ENCODE results near the gene ZBTB25. TPM values are rescaled to one million over a fixed set of nuclear protein-coding genes. Genes with fewer than 3 reads are reported as not detected.

ZBTB25 gene
- total and polyA plus RNA-seq, 2 donors (not counting 1 experiment from before 2014, with no cell fraction given) = 7.2 to 9.2 TPM

GRCh38 chr14:64476438-64476837, 27.2 kb downstream of the ZBTB25 start:
- TF ChIP-seq EZH2 (IDR thresholded peaks at IDR 0.05; ENCODE audit: low read length, missing control alignments) = no peak
- TF ChIP-seq CTCF (conservative IDR thresholded peaks at IDR 0.05 in 1 of 2, IDR thresholded peaks at IDR 0.05 in 1 of 2; ENCODE audit: low read depth in 1 of 2, low read length in 2 of 2) = no peak
- H3K79me2 ChIP-seq (ENCODE audit: control insufficient read depth, insufficient read depth, low read length) = no peaks in the 10 kb centered on the region
- no peak for DNase-seq (ENCODE audit: low read depth in 2 of 2)

GRCh38 chr14:64475585-64476273, 27.9 kb downstream of the ZBTB25 start:
- Histone ChIP-seq H4K20me1 (ENCODE audit: control insufficient read depth, extremely low read depth, insufficient read depth, low read length) (no peaks in the 10 kb centered on the region), H3K4me3 (replicated peaks in 1 of 4; ENCODE audit: control extremely low read depth in 1 of 4, insufficient read depth in 1 of 4, low read depth in 3 of 4, low read length in 4 of 4) (no peak overlapping the region), H3K79me2 (ENCODE audit: control insufficient read depth, insufficient read depth, low read length) (no peaks in the 10 kb centered on the region), H3K9ac (ENCODE audit: insufficient read depth, low read length) (no peak overlapping the region), H3K27me3 (ENCODE audit: control insufficient read depth, insufficient read depth, low read length) (no peaks in the 10 kb centered on the region), H3K4me2 (ENCODE audit: extremely low read depth, insufficient read depth, low read length) (no peak overlapping the region), H3K4me1 (ENCODE audit: control insufficient read depth, extremely low read depth, insufficient read depth, low read length) (no peaks in the 10 kb centered on the region), H2AFZ (ENCODE audit: low read length) (no peak overlapping the region), H3K27ac (ENCODE audit: insufficient read depth, low read length) (no peak overlapping the region), H3K36me3 (ENCODE audit: control insufficient read depth, insufficient read depth, low read length) (no peaks in the 10 kb centered on the region), H3K9me3 (ENCODE audit: control insufficient read depth, insufficient read depth, low read depth, low read length) (no peaks in the 10 kb centered on the region)
- TF ChIP-seq EZH2 (IDR thresholded peaks at IDR 0.05; ENCODE audit: low read length, missing control alignments) (no peak), CTCF (conservative IDR thresholded peaks at IDR 0.05 in 1 of 2, IDR thresholded peaks at IDR 0.05 in 1 of 2; ENCODE audit: low read depth in 1 of 2, low read length in 2 of 2) (no peak)
- no peak for DNase-seq (ENCODE audit: low read depth in 2 of 2)

More at GRCh38 chr14:64476438-64476837, 27.2 kb downstream of the ZBTB25 start:
- Histone ChIP-seq H3K27ac (ENCODE audit: insufficient read depth, low read length) (no peak overlapping the region), H3K9me3 (ENCODE audit: control insufficient read depth, insufficient read depth, low read depth, low read length) (no peaks in the 10 kb centered on the region), H4K20me1 (ENCODE audit: control insufficient read depth, extremely low read depth, insufficient read depth, low read length) (no peaks in the 10 kb centered on the region), H3K4me2 (ENCODE audit: extremely low read depth, insufficient read depth, low read length) (no peak overlapping the region), H2AFZ (ENCODE audit: low read length) (no peak overlapping the region), H3K4me3 (replicated peaks in 1 of 4; ENCODE audit: control extremely low read depth in 1 of 4, insufficient read depth in 1 of 4, low read depth in 3 of 4, low read length in 4 of 4) (no peak overlapping the region), H3K36me3 (ENCODE audit: control insufficient read depth, insufficient read depth, low read length) (no peaks in the 10 kb centered on the region), H3K4me1 (ENCODE audit: control insufficient read depth, extremely low read depth, insufficient read depth, low read length) (no peaks in the 10 kb centered on the region), H3K9ac (ENCODE audit: insufficient read depth, low read length) (no peak overlapping the region), H3K27me3 (ENCODE audit: control insufficient read depth, insufficient read depth, low read length) (no peaks in the 10 kb centered on the region)

- H3K36me3 ChIP-seq (ENCODE audit: control insufficient read depth, insufficient read depth, low read length) = no peaks in the 10 kb centered on the region
- no peaks in the 10 kb centered on the region for H3K79me2 ChIP-seq (ENCODE audit: control insufficient read depth, insufficient read depth, low read length)
- H3K9ac ChIP-seq (ENCODE audit: insufficient read depth, low read length) = no peak overlapping the region
- no peak for TF ChIP-seq EZH2 (IDR thresholded peaks at IDR 0.05; ENCODE audit: low read length, missing control alignments)
- TF ChIP-seq CTCF (conservative IDR thresholded peaks at IDR 0.05 in 1 of 2, IDR thresholded peaks at IDR 0.05 in 1 of 2; ENCODE audit: low read depth in 1 of 2, low read length in 2 of 2) = no peak
- no peak overlapping the region for H2AFZ ChIP-seq (ENCODE audit: low read length)
- no peaks in the 10 kb centered on the region for H3K9me3 ChIP-seq (ENCODE audit: control insufficient read depth, insufficient read depth, low read depth, low read length)
- H3K4me1 ChIP-seq (ENCODE audit: control insufficient read depth, extremely low read depth, insufficient read depth, low read length) = no peaks in the 10 kb centered on the region
- DNase-seq (ENCODE audit: low read depth in 2 of 2) = no peak
- H3K27ac ChIP-seq (ENCODE audit: insufficient read depth, low read length) = no peak overlapping the region
- H4K20me1 ChIP-seq (ENCODE audit: control insufficient read depth, extremely low read depth, insufficient read depth, low read length) = no peaks in the 10 kb centered on the region
- no peaks in the 10 kb centered on the region for H3K27me3 ChIP-seq (ENCODE audit: control insufficient read depth, insufficient read depth, low read length)
- no peak overlapping the region for H3K4me2 ChIP-seq (ENCODE audit: extremely low read depth, insufficient read depth, low read length)
- no peak overlapping the region for H3K4me3 ChIP-seq (replicated peaks in 1 of 4; ENCODE audit: control extremely low read depth in 1 of 4, insufficient read depth in 1 of 4, low read depth in 3 of 4, low read length in 4 of 4)
These were observed 28.9 kb downstream of the ZBTB25 start for GRCh38 chr14:64474698-64475097.
